Stimulated activated CD8-positive, alpha-beta memory T cell treated with anti-CD3 and anti-CD28 coated beads, Interleukin-4, amount 100 ng/mL, for 48 hours (primary cell): ENCODE results near the gene EPB41L4A.

Experiments
- DNase-seq: peaks from one replicate; pipeline ENCODE4 v3.0.0-alpha.2; 2020

EPB41L4A gene

GRCh38 chr5:112303685-112304084 is 115.4 kb downstream of the EPB41L4A start:
- DNase-seq = no peak

GRCh38 chr5:112294126-112294525 is 125.0 kb downstream of the EPB41L4A start:
- DNase-seq = no peak

- no peak for DNase-seq
These were observed 125.5 kb downstream of the EPB41L4A start for GRCh38 chr5:112293587-112293986.

GRCh38 chr5:112290691-112291090 is 128.4 kb downstream of the EPB41L4A start:
- DNase-seq = no peak

GRCh38 chr5:112289465-112289864 is 129.6 kb downstream of the EPB41L4A start:
- DNase-seq = no peak

GRCh38 chr5:112283943-112284929 is 134.8 kb downstream of the EPB41L4A start:
- no peak for DNase-seq

GRCh38 chr5:112283034-112283582 is 136.0 kb downstream of the EPB41L4A start:
- no peak for DNase-seq

- no peak for DNase-seq
These were observed 140.0 kb downstream of the EPB41L4A start for GRCh38 chr5:112279082-112279481.

GRCh38 chr5:112276991-112277390 is 142.1 kb downstream of the EPB41L4A start:
- no peak for DNase-seq

- no peak for DNase-seq
These were observed 143.4 kb downstream of the EPB41L4A start for GRCh38 chr5:112275671-112276070.

- DNase-seq = no peak
These were observed 148.5 kb downstream of the EPB41L4A start for GRCh38 chr5:112270299-112271293.

GRCh38 chr5:112267231-112267630 is 151.8 kb downstream of the EPB41L4A start:
- no peak for DNase-seq

- no peak for DNase-seq
These were observed 154.4 kb downstream of the EPB41L4A start for GRCh38 chr5:112264666-112265065.

- no peak for DNase-seq
These were observed 154.9 kb downstream of the EPB41L4A start for GRCh38 chr5:112264151-112264550.

GRCh38 chr5:112263469-112263868 is 155.6 kb downstream of the EPB41L4A start:
- no peak for DNase-seq

- no peak for DNase-seq
These were observed 160.5 kb downstream of the EPB41L4A start for GRCh38 chr5:112258571-112258970.

- DNase-seq = no peak
These were observed 161.1 kb downstream of the EPB41L4A start for GRCh38 chr5:112257976-112258375.

GRCh38 chr5:112257005-112257404 is 162.1 kb downstream of the EPB41L4A start:
- no peak for DNase-seq

GRCh38 chr5:112254303-112254702 is 164.8 kb downstream of the EPB41L4A start:
- no peak for DNase-seq

- DNase-seq = no peak
These were observed 165.4 kb downstream of the EPB41L4A start for GRCh38 chr5:112253478-112254250.

GRCh38 chr5:112250551-112250950 is 168.5 kb downstream of the EPB41L4A start:
- no peak for DNase-seq

GRCh38 chr5:112248623-112249022 is 170.5 kb downstream of the EPB41L4A start:
- no peak for DNase-seq
